Epidermal melanocyte (primary cell): ENCODE measurements around the gene PYCR2.
A peak's percentile ranks its signal among the peaks of the same experiment; 100 is the strongest.
"Not testable (repeated sequence)": the region's sequence is repeated elsewhere in the genome, so short reads cannot be mapped to it uniquely, and the experiment has no call there.

ENCODE experiments used
- DNase-seq: peaks from one replicate; pipeline ENCODE4 v3.0.0; 2011; ENCODE audit warnings: low spot score; ENCODE audit not compliant: insufficient read length

The PYCR2 gene

DNA sequence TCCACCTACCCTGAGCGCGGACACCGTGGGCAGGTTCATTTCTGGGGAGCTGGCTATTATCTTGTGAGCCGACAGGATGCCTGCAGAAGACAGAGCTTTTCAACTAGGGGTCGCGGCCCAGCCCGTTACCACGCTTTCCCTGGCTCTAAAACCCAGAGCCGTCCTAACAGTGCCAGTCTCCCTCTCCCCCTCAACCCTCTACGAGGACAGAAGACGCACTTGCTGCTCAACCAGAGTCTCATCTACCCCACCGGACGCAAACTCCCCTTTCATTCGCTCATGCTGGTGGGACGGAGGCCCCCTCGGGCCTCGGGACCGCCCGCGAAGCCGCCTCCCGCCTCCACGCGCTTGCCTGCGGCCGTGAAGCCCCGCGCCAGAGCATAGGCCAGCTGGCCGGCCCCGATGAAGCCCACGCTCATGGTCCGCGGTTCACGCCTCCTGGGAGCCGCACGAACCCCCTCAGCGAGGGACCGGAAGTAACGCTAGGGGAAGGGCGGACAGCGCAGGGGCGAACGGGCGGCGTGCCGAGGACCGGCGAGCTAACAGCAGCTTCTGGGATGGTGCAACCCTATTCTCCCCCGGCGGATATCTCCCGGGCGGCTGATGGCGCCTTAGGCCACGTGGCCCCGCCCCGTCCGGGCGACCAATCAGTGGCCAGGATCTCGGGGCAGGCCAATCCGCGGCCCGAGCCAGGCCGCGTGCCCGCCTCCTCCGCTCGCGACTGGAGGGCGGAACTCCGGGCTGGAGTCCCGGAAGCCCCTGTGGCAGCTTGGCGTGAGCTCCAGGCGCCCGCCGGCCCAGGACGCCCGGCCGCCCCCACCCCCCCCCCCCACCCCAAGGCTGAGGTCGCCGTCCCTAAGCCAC lies at the start of gene PYCR2:
Gene PYCR2, minus strand, starts transcription at position 559 of the 864 bp plus-strand sequence. Its CDS starts 140 bp downstream, at position 419.
- peak; percentile 99 for DNase-seq

DNA sequence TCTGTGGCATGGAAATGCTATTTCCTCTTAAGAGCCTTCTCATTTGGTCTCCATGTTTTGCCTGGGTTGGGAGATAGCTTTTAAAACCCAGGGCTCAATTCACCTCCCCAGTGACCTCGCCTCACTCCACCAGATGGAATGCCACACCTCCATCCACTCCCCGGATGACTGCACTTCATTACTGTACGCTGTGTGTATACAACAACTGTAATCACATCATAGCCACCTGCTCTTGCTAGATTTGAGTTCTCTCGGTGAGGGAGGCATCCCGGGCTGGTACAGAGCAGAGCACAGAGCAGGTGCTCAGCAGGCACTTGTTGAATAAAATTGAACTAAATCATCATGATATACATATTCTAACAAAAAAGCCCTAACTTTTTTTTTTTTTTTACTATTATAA lies 49.1 kb upstream of the PYCR2 start:
- DNase-seq = no peak

DNA sequence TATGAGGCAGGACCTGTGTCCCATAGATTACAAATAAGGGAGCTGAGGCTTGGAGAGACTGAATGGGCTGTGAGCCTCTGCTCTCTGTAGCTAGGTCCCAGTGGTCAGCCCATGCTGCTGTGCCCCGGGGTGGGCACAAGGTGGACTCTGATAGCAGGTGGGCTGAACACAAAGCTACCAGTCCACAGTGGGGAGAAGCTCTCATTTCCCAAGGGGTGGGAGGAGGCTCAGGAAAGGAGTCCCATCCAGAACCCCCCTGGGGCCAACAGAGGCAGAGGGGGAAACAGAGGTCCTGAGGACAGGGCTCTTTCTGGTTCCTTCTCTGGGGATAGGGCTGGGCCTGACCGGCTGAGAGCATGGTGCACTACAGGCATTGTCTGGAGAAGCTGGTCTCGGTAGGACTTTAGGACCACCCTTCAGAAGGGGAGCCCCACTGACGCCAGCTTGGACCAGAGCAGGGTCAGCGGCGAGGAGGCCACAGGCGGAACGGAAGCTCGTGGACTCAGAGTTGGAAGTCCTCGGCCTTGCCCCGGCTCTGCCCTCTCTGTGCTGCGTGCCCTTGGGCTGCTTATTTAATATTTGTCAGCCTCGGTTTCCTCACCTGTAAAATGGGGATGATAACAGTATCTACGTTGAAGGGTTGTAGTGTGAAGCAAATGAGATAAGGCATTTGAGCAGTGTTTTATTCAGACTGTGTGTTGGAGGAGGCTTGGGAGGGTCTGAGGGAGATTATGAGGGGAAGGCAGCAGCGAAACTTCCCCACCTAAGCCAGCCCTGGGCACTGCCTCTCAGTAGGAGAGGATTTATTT lies 48.5 kb upstream of the PYCR2 start:
- no peak for DNase-seq

DNA sequence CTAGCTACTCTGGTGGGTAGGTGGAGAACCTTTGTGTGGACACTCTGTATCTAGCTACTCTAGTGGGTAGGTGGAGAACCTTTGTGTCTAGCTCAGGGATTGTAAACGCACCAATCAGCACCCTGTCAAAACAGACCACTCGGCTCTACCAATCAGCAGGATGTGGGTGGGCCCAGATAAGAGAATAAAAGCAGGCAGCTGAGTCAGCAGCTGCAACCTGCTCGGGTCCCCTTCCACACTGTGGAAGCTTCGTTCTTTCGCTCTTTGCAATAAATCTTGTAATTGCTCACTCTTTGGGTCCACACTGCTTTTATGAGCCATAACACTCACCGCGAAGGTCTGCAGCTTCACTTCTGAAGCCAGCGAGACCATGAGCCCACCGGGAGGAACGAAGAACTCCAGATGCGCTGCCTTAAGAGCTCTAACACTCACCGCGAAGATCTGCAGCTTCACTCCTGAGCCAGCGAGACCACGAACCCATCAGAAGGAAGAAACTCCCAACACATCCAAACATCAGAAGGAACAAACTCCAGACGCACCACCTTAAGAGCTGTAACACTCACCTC lies 46.6 kb upstream of the PYCR2 start:
- not testable (repeated sequence) for DNase-seq

DNA sequence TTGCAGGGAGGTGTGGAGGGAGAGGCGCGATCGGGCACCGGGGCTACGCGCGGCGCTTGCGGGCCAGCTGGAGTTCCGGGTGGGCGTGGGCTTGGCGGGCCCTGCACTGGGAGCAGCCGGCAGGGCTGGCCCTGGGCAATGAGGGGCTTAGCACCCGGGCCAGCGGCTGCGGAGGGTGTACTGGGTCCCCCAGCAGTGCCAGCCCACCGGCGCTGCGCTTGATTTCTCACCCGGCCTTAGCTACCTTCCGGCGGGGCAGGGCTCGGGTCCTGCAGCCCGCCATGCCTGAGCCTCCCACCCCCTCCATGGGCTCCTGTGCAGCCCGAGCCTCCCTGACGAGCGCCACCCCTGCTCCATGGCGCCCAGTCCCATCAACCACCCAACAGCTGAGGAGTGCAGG lies 45.7 kb upstream of the PYCR2 start:
- DNase-seq = not testable (repeated sequence)

DNA sequence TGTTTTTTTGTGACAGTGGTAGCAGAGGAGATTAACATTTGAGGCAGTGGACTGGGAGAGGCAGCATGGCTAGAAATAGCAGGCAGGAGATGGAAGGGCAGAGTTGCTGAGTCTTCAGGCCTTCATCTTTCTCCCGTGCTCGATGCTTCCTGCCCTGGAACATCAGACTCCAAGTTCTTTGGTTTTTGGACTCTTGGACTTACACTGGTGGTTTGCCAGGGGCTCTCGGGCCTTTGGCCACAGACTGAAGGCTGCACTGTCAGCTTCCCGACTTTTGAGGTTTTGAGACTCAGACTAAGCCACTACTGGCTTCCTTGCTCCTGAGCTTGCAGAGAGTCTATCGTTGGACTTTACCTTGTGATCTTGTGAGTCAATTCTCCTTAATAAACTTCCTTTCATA lies 41.2 kb upstream of the PYCR2 start:
- no peak for DNase-seq

DNA sequence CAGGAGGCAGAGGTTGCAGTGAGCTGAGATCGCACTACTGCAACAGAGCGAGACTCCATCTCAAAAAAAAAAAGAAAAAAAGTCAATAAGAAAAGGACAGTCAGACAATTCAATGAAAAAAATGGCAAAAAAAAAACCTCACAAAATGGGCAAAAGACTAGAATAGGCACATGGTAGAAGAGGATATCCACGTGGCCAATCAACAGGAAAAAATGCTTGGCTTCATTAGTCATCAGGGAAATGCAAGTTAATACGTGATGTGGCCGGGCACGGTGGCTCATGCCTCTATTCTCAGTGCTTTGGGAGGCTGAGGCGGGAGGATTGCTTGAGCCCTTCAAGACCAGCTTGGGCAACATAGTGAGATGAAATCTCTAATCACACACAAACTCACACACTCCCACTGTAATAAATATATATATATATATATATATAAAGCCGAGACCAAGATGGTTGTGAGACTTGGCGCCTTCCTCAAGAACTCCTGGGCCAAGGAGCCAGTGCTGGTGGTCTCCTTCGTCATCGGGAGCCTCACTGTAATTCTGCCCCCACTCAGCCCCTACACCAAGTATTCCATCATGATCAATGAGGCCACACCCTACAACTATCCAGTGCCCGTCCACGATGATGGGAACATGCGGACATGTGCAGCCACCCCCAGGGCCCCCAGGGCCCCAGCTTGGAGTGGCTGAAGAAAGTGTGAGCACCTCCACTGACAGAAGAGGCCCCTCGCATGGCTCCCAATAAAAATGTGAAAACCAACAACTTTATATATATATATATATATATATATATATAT lies 39.9 kb upstream of the PYCR2 start:
- no peak for DNase-seq

DNA sequence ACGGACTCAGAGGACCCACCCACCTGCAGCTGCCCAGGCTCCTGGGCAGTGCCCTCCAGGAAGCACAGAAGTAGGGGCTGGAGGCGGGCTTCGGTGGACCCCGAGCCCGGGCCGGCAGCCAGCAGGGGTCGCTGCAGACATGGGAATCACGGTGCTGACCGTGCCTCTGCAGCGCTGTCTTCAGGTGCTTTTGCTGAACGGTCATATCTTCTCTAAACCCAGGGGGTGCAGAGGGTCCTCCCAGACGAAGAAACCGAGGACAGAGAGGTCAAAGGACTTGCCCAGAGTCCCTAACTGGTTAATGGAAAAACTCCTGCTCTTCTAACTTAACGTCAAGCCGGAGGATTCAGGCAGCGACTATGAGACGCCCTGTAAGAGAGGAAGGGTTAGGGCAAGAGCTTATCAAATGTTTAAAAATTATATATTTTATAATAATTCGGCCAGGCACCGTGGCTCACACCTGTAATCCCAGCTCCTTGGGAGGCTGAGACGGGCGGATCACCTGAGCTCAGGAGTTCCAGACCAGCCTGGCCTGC lies 38.5 kb upstream of the PYCR2 start:
- no peak for DNase-seq

DNA sequence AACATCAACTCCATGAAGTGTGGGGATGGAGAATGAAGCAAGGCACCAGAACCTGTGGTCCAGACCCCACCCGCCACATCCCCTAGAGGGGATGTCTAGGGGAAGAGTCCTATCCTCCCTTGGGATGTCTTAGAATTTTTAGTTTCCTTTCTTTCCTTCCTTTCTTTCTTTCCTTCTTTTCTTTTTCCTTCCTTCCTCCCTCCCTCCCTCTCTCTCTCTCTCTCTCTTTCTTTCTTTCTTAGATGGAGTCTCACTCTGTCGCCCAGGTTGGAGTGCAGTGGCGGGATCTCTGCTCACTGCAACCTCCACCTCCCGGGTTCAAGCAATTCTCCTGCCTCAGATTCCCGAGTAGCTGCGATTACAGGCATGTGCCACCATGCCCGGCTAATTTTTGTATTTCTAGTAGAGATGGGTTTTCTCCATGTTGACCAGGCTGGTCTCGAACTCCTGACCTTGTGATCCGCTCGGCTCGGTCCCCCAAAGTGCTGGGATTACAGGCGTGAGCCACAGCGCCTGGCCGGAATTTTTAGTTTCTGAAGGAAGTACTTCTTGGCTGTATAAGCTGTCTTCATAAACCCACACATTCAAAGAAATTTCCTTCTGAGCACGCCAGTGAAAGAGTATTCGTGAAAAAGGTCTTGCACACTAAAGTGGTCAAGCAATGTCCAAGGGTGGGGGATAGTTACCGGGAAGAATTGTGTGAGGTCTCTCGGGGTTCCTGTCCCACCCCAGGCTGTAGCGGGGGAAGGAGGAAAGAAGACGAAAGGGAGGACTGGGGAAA lies 37.8 kb upstream of the PYCR2 start:
- no peak for DNase-seq

DNA sequence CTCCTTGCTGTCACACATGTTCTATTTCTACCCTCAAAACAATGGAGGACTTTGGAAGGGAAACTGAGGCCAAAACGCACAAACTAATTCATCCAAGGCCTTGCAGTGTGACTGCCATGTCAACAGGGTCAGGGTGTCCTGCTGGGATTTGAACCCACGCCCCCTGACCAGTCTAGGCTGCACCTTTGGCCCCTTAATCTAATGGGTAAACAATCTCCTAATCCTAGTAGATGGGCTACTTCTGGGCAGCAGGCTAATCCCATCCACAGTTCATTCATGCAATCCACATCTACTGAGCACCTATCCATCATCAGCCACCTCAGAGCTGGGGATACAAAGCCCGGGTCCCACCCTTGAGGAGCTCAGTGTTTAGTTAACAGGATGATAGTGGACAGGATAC lies 34.0 kb upstream of the PYCR2 start:
- no peak for DNase-seq

DNA sequence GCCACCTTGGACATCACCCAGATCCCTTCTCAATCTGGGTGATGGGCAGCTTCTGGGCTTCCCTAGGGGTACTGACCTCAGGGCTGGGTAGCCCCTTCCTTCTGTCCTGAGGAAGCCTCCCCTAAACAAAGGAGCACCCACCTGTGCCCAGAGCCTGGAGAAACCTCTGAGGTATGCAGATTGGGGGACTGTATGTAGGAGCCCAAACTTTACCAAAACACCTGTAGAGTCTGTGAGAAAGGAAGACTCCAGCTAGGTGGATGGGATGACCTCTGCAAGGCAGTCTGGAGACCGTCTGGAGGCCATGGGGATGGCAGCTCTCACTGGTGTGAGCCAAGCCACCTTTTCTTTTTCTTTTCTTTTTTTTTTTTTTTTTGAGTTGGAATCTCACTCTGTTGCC lies 30.7 kb upstream of the PYCR2 start:
- DNase-seq = no peak

DNA sequence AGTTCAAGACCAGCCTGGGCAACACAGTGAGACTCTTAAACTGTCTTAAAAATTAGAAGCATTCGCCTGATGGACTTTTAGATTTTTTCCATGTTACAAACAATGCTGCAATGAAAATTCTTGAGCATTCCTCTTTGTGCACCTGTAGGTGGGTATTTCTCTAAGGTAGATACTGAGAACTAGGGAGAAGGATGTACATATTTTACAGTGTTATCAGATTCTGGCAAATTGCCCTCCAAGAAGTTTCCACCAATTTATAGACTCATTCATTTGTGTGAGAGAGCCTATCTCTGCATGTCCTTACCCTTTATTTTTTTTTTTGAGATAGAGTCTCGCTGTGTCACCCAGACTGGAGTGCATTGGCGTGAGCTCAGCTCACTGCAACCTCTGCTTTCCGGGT lies 29.3 kb upstream of the PYCR2 start:
- DNase-seq = no peak

DNA sequence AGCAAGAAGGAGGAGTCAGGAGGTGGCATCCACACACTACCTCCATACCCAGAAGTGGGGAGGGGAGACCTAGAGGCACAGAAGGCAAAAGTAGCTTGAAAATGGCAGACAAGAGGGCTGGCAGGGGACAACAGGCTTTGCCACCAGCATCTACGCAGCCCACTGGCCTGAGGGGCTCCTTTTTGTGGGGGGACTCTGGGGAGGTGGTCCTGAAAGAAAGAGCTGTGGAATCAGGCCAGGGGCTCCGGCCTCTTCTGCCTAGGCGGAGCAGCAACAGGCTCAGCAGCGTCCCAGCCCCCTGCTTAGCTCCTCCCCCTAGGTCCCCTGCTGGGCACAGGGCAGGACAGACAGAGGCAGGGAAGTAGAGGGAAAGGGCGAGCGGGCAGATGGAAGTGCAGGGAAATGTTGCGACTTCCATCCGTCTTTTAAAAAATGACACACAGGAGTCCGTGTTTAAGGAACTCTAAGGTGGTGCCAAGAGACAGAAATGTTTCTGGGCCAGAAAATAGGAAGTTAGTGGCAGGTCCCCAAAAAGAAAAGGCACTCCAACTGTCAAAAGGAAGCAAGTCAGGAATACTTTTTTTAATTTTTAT lies 27.0 kb upstream of the PYCR2 start:
- no peak for DNase-seq

DNA sequence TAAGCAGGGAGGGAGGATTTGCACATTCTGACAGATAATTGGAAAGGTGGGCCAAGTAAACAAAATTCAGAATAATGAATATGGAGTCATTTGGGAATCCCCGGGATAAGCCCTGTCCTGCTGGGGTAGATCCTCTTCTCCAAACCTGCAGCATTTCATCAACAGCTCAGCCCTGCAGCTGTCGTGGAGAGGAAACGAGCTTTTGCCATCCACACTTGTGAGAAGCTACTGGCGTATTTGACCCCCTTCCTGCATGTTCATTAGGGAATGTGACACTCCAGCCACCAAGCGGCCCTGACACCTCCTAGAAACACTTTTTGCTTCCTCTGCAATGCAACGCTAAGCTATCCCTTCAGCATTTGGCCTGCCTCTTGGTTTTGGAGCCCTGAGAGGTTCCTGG lies 25.0 kb upstream of the PYCR2 start:
- no peak for DNase-seq

DNA sequence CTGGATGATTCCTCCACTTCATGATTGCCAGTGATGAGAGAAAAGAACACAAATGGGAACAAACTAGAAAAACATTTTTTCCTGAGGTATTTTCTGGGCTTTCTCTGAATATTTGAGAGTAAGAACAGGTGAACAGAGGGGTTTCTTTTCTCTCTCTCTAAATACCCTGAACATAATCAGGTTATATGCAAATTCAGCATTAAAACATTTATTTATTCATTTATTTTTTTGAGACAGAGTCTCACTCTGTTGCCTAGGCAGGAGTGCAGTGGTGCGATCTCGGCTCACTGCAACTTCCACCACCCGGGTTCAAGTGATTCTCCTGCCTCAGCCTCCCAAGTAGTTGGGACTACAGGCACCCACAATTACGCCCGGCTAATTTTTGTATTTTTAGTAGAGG lies 22.8 kb upstream of the PYCR2 start:
- no peak for DNase-seq

DNA sequence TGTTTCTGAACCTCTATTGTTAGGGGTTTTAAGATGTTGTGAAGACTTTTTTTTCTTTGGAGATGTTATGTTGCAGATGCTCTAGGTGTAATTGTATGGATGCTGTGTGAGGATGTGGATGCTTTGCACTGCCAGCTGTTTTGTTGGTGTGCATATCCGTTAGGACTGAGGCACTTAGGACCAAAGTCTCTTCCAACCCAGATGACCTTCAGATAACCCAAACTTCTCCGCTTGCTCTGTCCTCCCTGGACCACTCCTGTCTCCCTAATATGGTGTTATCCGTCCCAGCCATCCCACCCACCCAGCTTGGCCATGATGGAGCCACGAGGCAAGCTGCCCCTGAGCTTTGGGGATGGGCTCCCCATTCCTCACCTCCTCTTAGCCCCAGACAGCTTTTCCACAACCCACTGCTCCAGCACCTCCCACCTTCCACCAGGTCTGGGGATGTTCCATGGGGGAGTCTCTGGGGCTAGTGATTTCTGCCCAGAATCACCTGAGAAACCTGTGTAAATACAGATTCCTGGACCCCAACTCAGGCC lies 22.1 kb upstream of the PYCR2 start:
- no peak for DNase-seq

DNA sequence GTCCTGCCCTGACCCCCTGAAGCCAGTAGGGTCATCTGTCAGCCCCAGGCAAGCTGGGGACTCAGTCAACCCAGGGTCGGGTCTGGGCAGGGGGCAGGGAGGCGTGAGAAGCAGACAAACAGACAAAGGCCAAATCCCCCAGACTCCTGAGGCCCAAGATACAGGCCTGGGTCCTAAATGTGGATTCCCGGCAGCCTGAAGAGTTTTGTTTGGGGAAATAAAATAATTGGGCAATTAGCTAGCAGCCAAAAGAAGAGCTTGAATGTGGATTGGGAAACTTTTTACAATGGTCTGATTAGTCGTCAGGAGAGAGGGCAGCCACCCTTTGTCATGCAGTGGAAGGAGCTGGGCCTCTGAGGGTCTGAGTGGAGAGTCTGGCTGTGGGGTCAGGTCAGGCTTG lies 21.5 kb upstream of the PYCR2 start:
- DNase-seq = no peak

DNA sequence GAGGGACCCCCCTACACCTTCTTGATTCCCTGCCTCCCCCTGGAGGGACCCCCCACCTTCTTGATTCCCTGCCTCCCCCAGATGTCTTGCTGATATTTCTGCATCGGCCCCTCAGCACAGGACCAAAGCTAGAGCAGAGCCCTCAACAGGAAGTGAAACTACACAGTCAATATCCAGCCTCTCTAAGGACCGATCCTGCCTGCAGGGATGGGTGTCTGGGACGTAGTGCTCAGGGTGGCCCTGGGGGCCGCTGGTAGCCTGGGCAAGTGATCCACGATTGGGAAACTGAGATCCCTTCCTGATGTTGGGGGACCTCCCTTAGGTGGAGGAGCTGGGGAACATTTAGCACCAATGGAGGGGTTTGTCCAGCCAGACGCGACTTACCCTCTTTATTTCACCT lies 20.9 kb upstream of the PYCR2 start:
- DNase-seq = no peak

DNA sequence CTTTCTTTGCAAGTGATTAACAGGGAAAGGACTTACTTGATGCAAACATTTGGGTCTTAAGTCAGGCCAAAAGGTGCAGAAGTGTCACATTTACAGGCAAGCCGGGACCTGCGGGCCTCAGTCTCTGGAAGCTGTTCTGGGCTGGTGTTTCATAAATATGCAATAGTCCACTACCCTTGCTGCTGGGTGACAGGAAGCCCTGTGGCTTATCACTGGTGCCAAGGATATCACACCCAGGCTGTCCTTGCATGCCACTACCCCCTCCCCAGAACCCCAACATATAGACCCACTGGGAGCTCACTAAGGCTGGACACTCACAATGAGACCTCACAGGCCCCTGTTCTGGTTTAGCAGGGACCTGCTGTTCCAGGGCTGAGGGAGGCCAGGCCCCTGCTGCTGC lies 20.3 kb upstream of the PYCR2 start:
- DNase-seq = no peak

DNA sequence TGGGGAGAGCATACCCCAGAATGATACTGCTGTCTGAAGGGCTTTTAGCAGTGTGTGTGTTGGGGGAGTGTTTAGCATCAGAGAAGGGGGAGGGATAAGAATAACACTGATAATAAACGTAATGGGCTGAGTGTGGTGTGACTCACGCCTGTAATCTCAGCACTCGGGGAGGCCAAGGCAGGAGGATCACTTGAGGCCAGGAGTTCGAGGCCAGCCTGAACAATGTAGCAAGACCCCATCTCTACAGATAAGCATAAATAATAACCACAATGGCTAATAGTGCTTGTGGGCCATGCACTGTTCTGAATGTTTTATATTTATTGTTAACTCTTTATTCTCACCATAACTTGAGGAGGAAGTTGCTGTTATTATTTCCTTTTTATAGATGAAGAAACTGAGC lies 19.5 kb upstream of the PYCR2 start:
- no peak for DNase-seq
